ENCODE results near the gene SF3B4. TPM values are rescaled to one million over a fixed set of nuclear protein-coding genes. Genes with fewer than 3 reads are reported as not detected.
A peak's percentile ranks its signal among the peaks of the same experiment; 100 is the strongest.

SF3B4 gene
- total and polyA plus RNA-seq, 2 of the 4 experiments (the other 2 are of a cell fraction) = 6.6 to 64.4 TPM

DNA sequence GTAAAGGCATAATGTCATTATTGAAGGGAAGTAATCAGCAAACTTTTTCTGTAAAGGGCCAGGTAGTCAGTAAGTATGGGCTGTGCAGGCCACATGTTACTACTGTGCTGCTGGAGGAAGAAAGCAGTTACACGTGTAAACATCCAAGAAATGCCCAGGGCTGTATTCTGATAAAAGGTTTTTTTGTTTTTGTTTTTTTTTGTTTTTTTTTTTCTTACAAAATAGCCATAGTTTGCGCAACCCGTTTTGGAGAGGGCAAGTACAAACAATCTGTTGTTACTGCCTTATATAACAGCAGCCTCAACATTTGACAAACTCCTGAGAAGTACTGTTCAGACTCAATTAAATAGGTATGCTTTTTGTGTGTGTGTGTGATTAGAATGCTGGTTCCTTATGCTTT, 35.8 kb upstream of the SF3B4 start:
- H3K56ac ChIP-seq (ENCODE audit: extremely low read depth, insufficient read depth, low read length) = no peak overlapping the region
- in situ Hi-C loops (cut with MboI; ENCODE audit: low sequenced_read_pairs) = loop anchor here (5.0 kb wide), 2 partner anchors 89 to 204 kb away; no protein-coding TSS in a partner anchor
- H3K79me1 ChIP-seq (ENCODE audit: low read depth in 1 of 2, low read length in 2 of 2) = peaks cover 15 to 38% of the 10 kb centered on the region in 2 experiments
- H2BK5ac ChIP-seq (ENCODE audit: low read depth, low read length, poor library complexity, severe bottlenecking) = no peak overlapping the region
- no peak overlapping the region for H2BK120ac ChIP-seq (ENCODE audit: low read depth, low read length)
- no peaks in the 10 kb centered on the region for H3K27me3 ChIP-seq (ENCODE audit: control insufficient read depth, insufficient read depth, low read length)
- CTCF ChIA-PET = interaction anchor here (1.1 to 1.2 kb wide), 2 partner anchors 47 to 90 kb away, joined by 4 to 6 read pairs; partner anchors contain the start of gene OTUD7B
- intact Hi-C loops (cut with micrococcal nuclease) = loop anchor here (2.0 to 5.0 kb wide), 3 partner anchors 47 to 205 kb away; partner anchors contain the start of genes OTUD7B and VPS45
- H3K14ac ChIP-seq (replicated peaks; ENCODE audit: low read depth, low read length) = no peak overlapping the region
- H3K36me3 ChIP-seq (ENCODE audit: control insufficient read depth, insufficient read depth, low read length) = peaks cover 35% of the 10 kb centered on the region
- H3K9ac ChIP-seq (ENCODE audit: low read depth, low read length) = no peak overlapping the region
- no peak overlapping the region for H3K4ac ChIP-seq (ENCODE audit: low read depth, low read length)
- H3K23ac ChIP-seq (ENCODE audit: low read depth, low read length) = no peak overlapping the region
- BruUV-seq (replicated peaks) = no TSS peak
- TF ChIP-seq FOS (IDR thresholded peaks at IDR 0.05; ENCODE audit: low read depth, low read length) (no peak), CEBPB (IDR thresholded peaks at IDR 0.05; ENCODE audit: low read depth, low read length) (peak; percentile 50; the same call in 1 of the 2 replicates)
- TF ChIP-seq, protein P1, sequence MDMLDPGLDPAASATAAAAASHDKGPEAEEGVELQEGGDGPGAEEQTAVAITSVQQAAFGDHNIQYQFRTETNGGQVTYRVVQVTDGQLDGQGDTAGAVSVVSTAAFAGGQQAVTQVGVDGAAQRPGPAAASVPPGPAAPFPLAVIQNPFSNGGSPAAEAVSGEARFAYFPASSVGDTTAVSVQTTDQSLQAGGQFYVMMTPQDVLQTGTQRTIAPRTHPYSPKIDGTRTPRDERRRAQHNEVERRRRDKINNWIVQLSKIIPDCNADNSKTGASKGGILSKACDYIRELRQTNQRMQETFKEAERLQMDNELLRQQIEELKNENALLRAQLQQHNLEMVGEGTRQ (IDR thresholded peaks at IDR 0.05; ENCODE audit: low read depth, low read length) = no peak
- H2AK9ac ChIP-seq (replicated peaks; ENCODE audit: low read depth, low read length, poor library complexity) = no peak overlapping the region
- no peak overlapping the region for H3K4me3 ChIP-seq (ENCODE audit: insufficient read depth, low read depth, low read length)
- H4K5ac ChIP-seq (ENCODE audit: low read depth, low read length) = no peak overlapping the region
- H3K9me3 ChIP-seq (ENCODE audit: control insufficient read depth, insufficient read depth, low read length) = no peaks in the 10 kb centered on the region
- H4K8ac ChIP-seq (ENCODE audit: low read depth in 2 of 2, low read length in 2 of 2) = no peak overlapping the region
- H4K20me1 ChIP-seq (ENCODE audit: insufficient read depth, low read length) = no peaks in the 10 kb centered on the region; the same call in 1 of the 2 replicates
- WGBS, 2 experiments (ENCODE audit: extremely low coverage in 2 of 2, insufficient read length in 1 of 2) = no CpG with 5 or more reads among the region's 3 CpGs
- H2BK20ac ChIP-seq (ENCODE audit: low read depth, low read length) = no peak overlapping the region
- no peak overlapping the region for H3K27ac ChIP-seq (ENCODE audit: insufficient read depth, low read length)
- H3K9me1 ChIP-seq (ENCODE audit: insufficient read depth, low read length) = peaks cover 7% of the 10 kb centered on the region
- no peak overlapping the region for H3K4me2 ChIP-seq (ENCODE audit: low read depth, low read length)
- ATAC-seq (ENCODE audit: low read depth) (no peak), DNase-seq (no peak)
- POLR2A ChIA-PET (ENCODE audit: unreplicated experiment) = no interaction called here
- no peak overlapping the region for H4K91ac ChIP-seq (ENCODE audit: insufficient read depth, low read depth, low read length)
- no peak overlapping the region for H2AFZ ChIP-seq (replicated peaks; ENCODE audit: low read length, poor library complexity)
- H2BK15ac ChIP-seq (ENCODE audit: low read depth, low read length) = no peak overlapping the region
- H3K18ac ChIP-seq (ENCODE audit: low read depth, low read length) = no peak overlapping the region
- no peak overlapping the region for H2AK5ac ChIP-seq (ENCODE audit: low read depth, low read length)
- dilution Hi-C loops (cut with HindIII; ENCODE audit: low sequenced_read_pairs, unreplicated experiment) = no loop called here
- peaks cover 5% of the 10 kb centered on the region for H3K4me1 ChIP-seq (ENCODE audit: control insufficient read depth, insufficient read depth, low read length)
